Neural cell (in vitro differentiated cells): Measurements from ENCODE around the gene LPAR3. TPM values are rescaled to one million over a fixed set of nuclear protein-coding genes. Genes with fewer than 3 reads are reported as not detected.

Experiments used
- H2AFZ ChIP-seq: fragments of 200-600, 300-800 bp; sonication (generic), shearing (Covaris generic); 2 replicates; pipeline ENCODE4 v1.6.0; 2014; ENCODE audit warnings: low read depth, mild to moderate bottlenecking, antibody characterized with exemption, low read length, moderate library complexity
- H3F3A ChIP-seq: fragments of 200-600 bp; shearing (Covaris generic); 2 replicates; pipeline ENCODE4 v1.6.1; 2016; ENCODE audit warnings: mild to moderate bottlenecking, moderate library complexity, mixed read lengths, antibody characterized with exemption, low read length; ENCODE audit not compliant: insufficient read depth, poor library complexity, severe bottlenecking
- H3K27ac ChIP-seq: fragments of 200-600, 300-800 bp; sonication (generic), shearing (Covaris generic); 2 replicates; pipeline ENCODE4 v1.5.1; 2014; ENCODE audit warnings: mild to moderate bottlenecking, low read length, moderate library complexity
- H3K27me3 ChIP-seq: fragments of 300-800, 200-600 bp; sonication (generic), shearing (Covaris generic); 2 replicates; pipeline ENCODE4 v1.6.0; 2014; ENCODE audit warnings: mild to moderate bottlenecking, low read depth, low read length, moderate library complexity; ENCODE audit not compliant: insufficient read depth
- H3K36me3 ChIP-seq: fragments of 300-800, 200-600 bp; sonication (generic), shearing (Covaris generic); 2 replicates; pipeline ENCODE4 v1.5.1; 2014; ENCODE audit warnings: mild to moderate bottlenecking, antibody characterized with exemption, low read length, moderate library complexity; ENCODE audit not compliant: insufficient read depth
- H3K4me2 ChIP-seq: fragments of 300-800, 200-600 bp; sonication (generic), shearing (Covaris generic); 2 replicates; pipeline ENCODE4 v1.6.0; 2014; ENCODE audit warnings: mild to moderate bottlenecking, low read length
- H3K4me3 ChIP-seq: fragments of 300-800, 200-600 bp; sonication (generic), shearing (Covaris generic); 2 replicates; pipeline ENCODE4 v1.5.1; 2014; ENCODE audit warnings: mild to moderate bottlenecking, low read length, moderate library complexity
- H3K79me2 ChIP-seq: fragments of 200-600 bp; shearing (Covaris generic); replicated peaks from 2 replicates; pipeline ENCODE4 v1.6.0; 2014; ENCODE audit warnings: mild to moderate bottlenecking, low read length, moderate library complexity; ENCODE audit not compliant: insufficient read depth
- H3K9ac ChIP-seq: fragments of 300-800, 200-600 bp; sonication (generic), shearing (Covaris generic); 2 replicates; pipeline ENCODE4 v1.6.1; 2016; ENCODE audit warnings: mild to moderate bottlenecking, low read length, mixed read lengths
- H3K9me2 ChIP-seq: fragments of 200-600 bp; shearing (Covaris generic); 2 replicates; pipeline ENCODE4 v1.6.1; 2016; ENCODE audit warnings: mild to moderate bottlenecking, low read length, mixed read lengths; ENCODE audit not compliant: insufficient read depth
- H3K9me3 ChIP-seq: fragments of 200-600, 300-800 bp; sonication (generic), shearing (Covaris generic); 2 replicates; pipeline ENCODE4 v1.6.1; 2016; ENCODE audit warnings: mild to moderate bottlenecking, mixed run types, low read length, moderate library complexity, mixed read lengths
- H4K20me1 ChIP-seq: fragments of 200-600 bp; shearing (Covaris generic); 2 replicates; pipeline ENCODE4 v1.6.1; 2016; ENCODE audit warnings: mild to moderate bottlenecking, mixed run types; ENCODE audit not compliant: insufficient read depth
- CTCF ChIP-seq: fragments of 450-650 bp; IDR thresholded peaks from 2 replicates; pipeline ENCODE4 v1.5.1; 2014; ENCODE audit warnings: antibody characterized with exemption, mild to moderate bottlenecking, moderate library complexity; ENCODE audit not compliant: poor library complexity, severe bottlenecking
- EP300 ChIP-seq: fragments of 450-650 bp; conservative IDR thresholded peaks from 2 replicates; pipeline ENCODE4 v1.6.1; 2014; ENCODE audit warnings: antibody characterized with exemption, mild to moderate bottlenecking, moderate library complexity; ENCODE audit not compliant: poor library complexity, severe bottlenecking
- EZH2 ChIP-seq: fragments of 200-600, 300-800 bp; shearing (Covaris generic), sonication (generic); IDR thresholded peaks from 2 replicates; pipeline ENCODE4 v1.6.1; 2014; ENCODE audit warnings: antibody characterized with exemption, low read length, borderline replicate concordance, mild to moderate bottlenecking; ENCODE audit not compliant: insufficient read depth, poor library complexity, severe bottlenecking
- MXI1 ChIP-seq: fragments of 450-650 bp; conservative IDR thresholded peaks from 2 replicates; pipeline ENCODE4 v1.6.1; 2014; ENCODE audit warnings: antibody characterized with exemption, mild to moderate bottlenecking; ENCODE audit not compliant: poor library complexity, severe bottlenecking
- POLR2AphosphoS5 ChIP-seq: IDR thresholded peaks from 2 replicates; pipeline ENCODE4 v1.6.1; 2012
- RAD21 ChIP-seq: fragments of 450-650 bp; conservative IDR thresholded peaks from 2 replicates; pipeline ENCODE4 v1.6.1; 2014; ENCODE audit warnings: antibody characterized with exemption, mild to moderate bottlenecking, moderate library complexity
- SMC3 ChIP-seq: fragments of 450-650 bp; conservative IDR thresholded peaks from 2 replicates; pipeline ENCODE4 v1.6.1; 2014; ENCODE audit warnings: antibody characterized with exemption, mild to moderate bottlenecking, moderate library complexity; ENCODE audit not compliant: poor library complexity
- TAF1 ChIP-seq: IDR thresholded peaks from 2 replicates; pipeline ENCODE4 v1.6.1; 2012; ENCODE audit warnings: low read depth
- polyA plus RNA-seq: library from polyadenylated mRNA; depleted of rRNA; stranded (reverse); fragments of >200 nt; gene quantifications from 2 replicates; pipeline ENCODE4 v1.2.3, GENCODE V29; 2014
- TF ChIP-seq, protein P1 (sequence below): IDR thresholded peaks from 2 replicates; pipeline ENCODE4 v1.6.1; 2012; ENCODE audit warnings: borderline replicate concordance

LPAR3 gene
- polyA plus RNA-seq, 1 donor from 2014 or later: not detected

GRCh38 chr1:84853741-84854721, 39.0 kb downstream of the LPAR3 start:
- no peak overlapping the region for H3K4me2 ChIP-seq
- H2AFZ ChIP-seq: no peak overlapping the region
- no peaks in the 10 kb centered on the region for H3F3A ChIP-seq
- no peak overlapping the region for H3K4me3 ChIP-seq
- no peaks in the 10 kb centered on the region for H3K79me2 ChIP-seq
- no peaks in the 10 kb centered on the region for H3K9me2 ChIP-seq
- no peaks in the 10 kb centered on the region for H3K36me3 ChIP-seq
- H3K27me3 ChIP-seq: no peaks in the 10 kb centered on the region
- TF ChIP-seq, protein P1, sequence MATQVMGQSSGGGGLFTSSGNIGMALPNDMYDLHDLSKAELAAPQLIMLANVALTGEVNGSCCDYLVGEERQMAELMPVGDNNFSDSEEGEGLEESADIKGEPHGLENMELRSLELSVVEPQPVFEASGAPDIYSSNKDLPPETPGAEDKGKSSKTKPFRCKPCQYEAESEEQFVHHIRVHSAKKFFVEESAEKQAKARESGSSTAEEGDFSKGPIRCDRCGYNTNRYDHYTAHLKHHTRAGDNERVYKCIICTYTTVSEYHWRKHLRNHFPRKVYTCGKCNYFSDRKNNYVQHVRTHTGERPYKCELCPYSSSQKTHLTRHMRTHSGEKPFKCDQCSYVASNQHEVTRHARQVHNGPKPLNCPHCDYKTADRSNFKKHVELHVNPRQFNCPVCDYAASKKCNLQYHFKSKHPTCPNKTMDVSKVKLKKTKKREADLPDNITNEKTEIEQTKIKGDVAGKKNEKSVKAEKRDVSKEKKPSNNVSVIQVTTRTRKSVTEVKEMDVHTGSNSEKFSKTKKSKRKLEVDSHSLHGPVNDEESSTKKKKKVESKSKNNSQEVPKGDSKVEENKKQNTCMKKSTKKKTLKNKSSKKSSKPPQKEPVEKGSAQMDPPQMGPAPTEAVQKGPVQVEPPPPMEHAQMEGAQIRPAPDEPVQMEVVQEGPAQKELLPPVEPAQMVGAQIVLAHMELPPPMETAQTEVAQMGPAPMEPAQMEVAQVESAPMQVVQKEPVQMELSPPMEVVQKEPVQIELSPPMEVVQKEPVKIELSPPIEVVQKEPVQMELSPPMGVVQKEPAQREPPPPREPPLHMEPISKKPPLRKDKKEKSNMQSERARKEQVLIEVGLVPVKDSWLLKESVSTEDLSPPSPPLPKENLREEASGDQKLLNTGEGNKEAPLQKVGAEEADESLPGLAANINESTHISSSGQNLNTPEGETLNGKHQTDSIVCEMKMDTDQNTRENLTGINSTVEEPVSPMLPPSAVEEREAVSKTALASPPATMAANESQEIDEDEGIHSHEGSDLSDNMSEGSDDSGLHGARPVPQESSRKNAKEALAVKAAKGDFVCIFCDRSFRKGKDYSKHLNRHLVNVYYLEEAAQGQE: no peak
- TF ChIP-seq TAF1 (no peak), EP300 (no peak), POLR2AphosphoS5 (no peak), CTCF (no peak), MXI1 (no peak), EZH2 (no peak), RAD21 (no peak), SMC3 (no peak)
- H3K9me3 ChIP-seq: no peaks in the 10 kb centered on the region
- H4K20me1 ChIP-seq: no peaks in the 10 kb centered on the region
- H3K9ac ChIP-seq: no peak overlapping the region
- no peak overlapping the region for H3K27ac ChIP-seq

DNA sequence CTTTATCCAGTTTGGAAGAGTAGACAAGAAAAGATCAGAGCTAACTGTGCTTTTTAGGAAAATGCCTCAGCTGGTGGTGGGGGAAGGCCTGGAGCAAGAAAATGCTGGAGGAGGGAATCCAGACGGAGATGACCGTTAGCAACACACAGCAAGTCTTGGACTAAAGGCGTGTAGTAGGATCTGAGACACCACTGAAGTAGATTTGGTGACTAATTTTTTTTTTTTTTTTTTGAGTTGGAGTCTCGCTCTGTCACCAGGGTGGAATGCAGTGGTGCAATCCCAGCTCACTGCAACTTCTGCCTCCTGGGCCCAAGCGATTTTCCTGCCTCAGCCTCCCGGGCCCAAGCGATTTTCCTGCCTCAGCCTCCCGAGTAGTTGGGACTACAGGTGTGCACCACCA, 41.2 kb downstream of the LPAR3 start:
- H2AFZ ChIP-seq: no peak overlapping the region
- no peaks in the 10 kb centered on the region for H3F3A ChIP-seq
- no peaks in the 10 kb centered on the region for H3K27me3 ChIP-seq
- H3K9ac ChIP-seq: no peak overlapping the region
- no peak overlapping the region for H3K4me2 ChIP-seq
- H3K4me3 ChIP-seq: no peak overlapping the region
- H3K9me2 ChIP-seq: no peaks in the 10 kb centered on the region
- no peaks in the 10 kb centered on the region for H4K20me1 ChIP-seq
- H3K79me2 ChIP-seq: no peaks in the 10 kb centered on the region
- no peak overlapping the region for H3K27ac ChIP-seq
- TF ChIP-seq EP300 (no peak), SMC3 (no peak), RAD21 (no peak), MXI1 (no peak), CTCF (no peak), POLR2AphosphoS5 (no peak), TAF1 (no peak), EZH2 (no peak)
- TF ChIP-seq, protein P1: no peak
- H3K9me3 ChIP-seq: no peaks in the 10 kb centered on the region
- no peaks in the 10 kb centered on the region for H3K36me3 ChIP-seq
